ENCODE measurements around the gene OSBPL6. TPM values are rescaled to one million over a fixed set of nuclear protein-coding genes. Genes with fewer than 3 reads are reported as not detected.

The OSBPL6 gene
- total and polyA plus RNA-seq, 4 donors = 1.3 to 3.3 (median 2.2) TPM

GRCh38 chr2:178205853-178206521 lies 11.7 kb downstream of the OSBPL6 start:
- Histone ChIP-seq H3K36me3 (ENCODE audit: control insufficient read depth in 4 of 4, insufficient read depth in 3 of 4, low read depth in 1 of 4, low read length in 3 of 4) (no peaks in the 10 kb centered on the region), H3K27me3 (ENCODE audit: control insufficient read depth in 4 of 4, insufficient read depth in 4 of 4, low read length in 3 of 4) (no peaks in the 10 kb centered on the region), H3K4me1 (ENCODE audit: control insufficient read depth in 4 of 4, insufficient read depth in 4 of 4, low read length in 3 of 4) (no peaks in the 10 kb centered on the region), H3K27ac (ENCODE audit: low read depth in 1 of 2, low read length in 2 of 2) (no peak overlapping the region), H3K9me3 (ENCODE audit: control insufficient read depth in 4 of 4, low read length in 3 of 4) (no peaks in the 10 kb centered on the region), H3K9ac (ENCODE audit: low read depth in 1 of 2, low read length in 2 of 2) (no peak overlapping the region), H3K4me3 (ENCODE audit: low read depth in 1 of 3, low read length in 3 of 3) (no peak overlapping the region)
- TF ChIP-seq FOXA2 (IDR thresholded peaks at IDR 0.05) (no peak), HNF4G (IDR thresholded peaks at IDR 0.05) (no peak)
- DNase-seq (ENCODE audit: low spot score) = no peak
- 95% methylated on average over 3 of the region's 3 CpGs for WGBS

DNA sequence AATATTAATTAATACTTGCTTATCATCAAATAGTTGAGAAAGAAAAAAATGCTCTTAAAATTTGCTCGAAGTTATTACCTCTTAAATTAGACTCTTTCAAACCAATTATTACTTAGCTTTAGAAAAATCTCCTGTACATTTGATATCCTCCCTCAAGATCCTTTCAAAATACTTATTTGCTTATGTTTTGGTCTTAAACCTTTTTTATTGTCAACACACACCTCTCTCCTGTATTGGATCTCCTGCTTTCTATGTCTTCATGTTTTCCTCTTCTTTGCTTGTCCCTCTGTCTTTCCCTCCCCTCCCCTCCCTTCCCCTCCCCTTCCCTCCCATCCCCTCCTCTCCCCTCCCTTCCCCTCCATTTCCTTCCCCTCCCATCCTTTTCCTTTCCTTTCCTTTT lies 14.0 kb downstream of the OSBPL6 start:
- WGBS = 91% methylated on average over 1 of the region's 1 CpG
- TF ChIP-seq FOXA1 (IDR thresholded peaks at IDR 0.05) (no peak), EGR1 (IDR thresholded peaks at IDR 0.05; ENCODE audit: low read depth in 2 of 2) (no peak), RAD21 (IDR thresholded peaks at IDR 0.05) (no peak), TAF1 (conservative IDR thresholded peaks at IDR 0.05) (no peak), ATF3 (IDR thresholded peaks at IDR 0.05) (no peak), REST (IDR thresholded peaks at IDR 0.05) (no peak), RXRA (IDR thresholded peaks at IDR 0.05) (no peak), JUND (IDR thresholded peaks at IDR 0.05) (no peak), HNF4A (conservative IDR thresholded peaks at IDR 0.05) (no peak), NR2F2 (IDR thresholded peaks at IDR 0.05) (no peak), FOXA2 (IDR thresholded peaks at IDR 0.05) (no peak), HNF4G (IDR thresholded peaks at IDR 0.05) (no peak), YY1 (IDR thresholded peaks at IDR 0.05) (no peak), SP1 (IDR thresholded peaks at IDR 0.05) (no peak), GABPA (IDR thresholded peaks at IDR 0.05 in 1 of 2, conservative IDR thresholded peaks at IDR 0.05 in 1 of 2) (no peak)
- TF ChIP-seq, protein P1, sequence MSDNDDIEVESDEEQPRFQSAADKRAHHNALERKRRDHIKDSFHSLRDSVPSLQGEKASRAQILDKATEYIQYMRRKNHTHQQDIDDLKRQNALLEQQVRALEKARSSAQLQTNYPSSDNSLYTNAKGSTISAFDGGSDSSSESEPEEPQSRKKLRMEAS (IDR thresholded peaks at IDR 0.05) = no peak
- TF ChIP-seq, protein P2, sequence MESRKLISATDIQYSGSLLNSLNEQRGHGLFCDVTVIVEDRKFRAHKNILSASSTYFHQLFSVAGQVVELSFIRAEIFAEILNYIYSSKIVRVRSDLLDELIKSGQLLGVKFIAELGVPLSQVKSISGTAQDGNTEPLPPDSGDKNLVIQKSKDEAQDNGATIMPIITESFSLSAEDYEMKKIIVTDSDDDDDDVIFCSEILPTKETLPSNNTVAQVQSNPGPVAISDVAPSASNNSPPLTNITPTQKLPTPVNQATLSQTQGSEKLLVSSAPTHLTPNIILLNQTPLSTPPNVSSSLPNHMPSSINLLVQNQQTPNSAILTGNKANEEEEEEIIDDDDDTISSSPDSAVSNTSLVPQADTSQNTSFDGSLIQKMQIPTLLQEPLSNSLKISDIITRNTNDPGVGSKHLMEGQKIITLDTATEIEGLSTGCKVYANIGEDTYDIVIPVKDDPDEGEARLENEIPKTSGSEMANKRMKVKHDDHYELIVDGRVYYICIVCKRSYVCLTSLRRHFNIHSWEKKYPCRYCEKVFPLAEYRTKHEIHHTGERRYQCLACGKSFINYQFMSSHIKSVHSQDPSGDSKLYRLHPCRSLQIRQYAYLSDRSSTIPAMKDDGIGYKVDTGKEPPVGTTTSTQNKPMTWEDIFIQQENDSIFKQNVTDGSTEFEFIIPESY (IDR thresholded peaks at IDR 0.05) = no peak
- TF ChIP-seq, protein P3, sequence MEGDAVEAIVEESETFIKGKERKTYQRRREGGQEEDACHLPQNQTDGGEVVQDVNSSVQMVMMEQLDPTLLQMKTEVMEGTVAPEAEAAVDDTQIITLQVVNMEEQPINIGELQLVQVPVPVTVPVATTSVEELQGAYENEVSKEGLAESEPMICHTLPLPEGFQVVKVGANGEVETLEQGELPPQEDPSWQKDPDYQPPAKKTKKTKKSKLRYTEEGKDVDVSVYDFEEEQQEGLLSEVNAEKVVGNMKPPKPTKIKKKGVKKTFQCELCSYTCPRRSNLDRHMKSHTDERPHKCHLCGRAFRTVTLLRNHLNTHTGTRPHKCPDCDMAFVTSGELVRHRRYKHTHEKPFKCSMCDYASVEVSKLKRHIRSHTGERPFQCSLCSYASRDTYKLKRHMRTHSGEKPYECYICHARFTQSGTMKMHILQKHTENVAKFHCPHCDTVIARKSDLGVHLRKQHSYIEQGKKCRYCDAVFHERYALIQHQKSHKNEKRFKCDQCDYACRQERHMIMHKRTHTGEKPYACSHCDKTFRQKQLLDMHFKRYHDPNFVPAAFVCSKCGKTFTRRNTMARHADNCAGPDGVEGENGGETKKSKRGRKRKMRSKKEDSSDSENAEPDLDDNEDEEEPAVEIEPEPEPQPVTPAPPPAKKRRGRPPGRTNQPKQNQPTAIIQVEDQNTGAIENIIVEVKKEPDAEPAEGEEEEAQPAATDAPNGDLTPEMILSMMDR (IDR thresholded peaks at IDR 0.05; ENCODE audit: low read depth, low read length, missing input control) = no peak
- no peaks in the 10 kb centered on the region for H3K36me3 ChIP-seq (ENCODE audit: control insufficient read depth in 4 of 4, insufficient read depth in 3 of 4, low read depth in 1 of 4, low read length in 3 of 4)
- H3K27me3 ChIP-seq (ENCODE audit: control insufficient read depth in 4 of 4, insufficient read depth in 4 of 4, low read length in 3 of 4) = no peaks in the 10 kb centered on the region
- no peaks in the 10 kb centered on the region for H3K9me3 ChIP-seq (ENCODE audit: control insufficient read depth in 4 of 4, low read length in 3 of 4)
- no peak overlapping the region for H3K9ac ChIP-seq (ENCODE audit: low read depth in 1 of 2, low read length in 2 of 2)
- no peak overlapping the region for H3K4me3 ChIP-seq (ENCODE audit: low read depth in 1 of 3, low read length in 3 of 3)
- H3K27ac ChIP-seq (ENCODE audit: low read depth in 1 of 2, low read length in 2 of 2) = no peak overlapping the region
- no peak for DNase-seq (ENCODE audit: low spot score)
- H3K4me1 ChIP-seq (ENCODE audit: control insufficient read depth in 4 of 4, insufficient read depth in 4 of 4, low read length in 3 of 4) = no peaks in the 10 kb centered on the region

Measured in liver (tissue), 9 donors.